Activated naive CD4-positive, alpha-beta T cell treated with anti-CD3 and anti-CD28 coated beads, Interleukin-2, amount 50 U/mL, for 72 hours (primary cell): Measurements from ENCODE around the gene SNX32. TPM values are rescaled to one million over a fixed set of nuclear protein-coding genes. Genes with fewer than 3 reads are reported as not detected.
A peak's percentile ranks its signal among the peaks of the same experiment; 100 is the strongest.

Experiments used
- ATAC-seq, 2 donors: fragments of 150-1000 bp; cut with Tn5 transposase; 2 replicates each; pipeline ENCODE4 v1.10.0; 2021; ENCODE audit warnings: mild to moderate bottlenecking in 2 of 2, moderate library complexity in 2 of 2
- DNase-seq, 2 donors: peaks; one replicate each; pipeline ENCODE4 v3.0.0; 2021 to 2022; ENCODE audit warnings: low spot score in 2 of 2
- H3K27ac Mint-ChIP-seq, 2 donors: one replicate each; pipeline ENCODE4 v1.8.0; 2022; ENCODE audit warnings: mild to moderate bottlenecking in 2 of 2, mixed read lengths in 2 of 2
- H3K36me3 Mint-ChIP-seq, 2 donors: one replicate each; pipeline ENCODE4 v1.8.0; 2022; ENCODE audit warnings: mixed read lengths in 2 of 2
- H3K9me3 Mint-ChIP-seq, 2 donors: one replicate each; pipeline ENCODE4 v1.8.0; 2022; ENCODE audit warnings: mixed read lengths in 2 of 2
- total RNA-seq, 2 donors: library from RNA; stranded (reverse); gene quantifications; one replicate each; pipeline ENCODE4 v1.2.3, GENCODE V29; 2022

Gene SNX32
- total RNA-seq, 2 donors from 2014 or later: 3.8 to 5.0 TPM

DNA sequence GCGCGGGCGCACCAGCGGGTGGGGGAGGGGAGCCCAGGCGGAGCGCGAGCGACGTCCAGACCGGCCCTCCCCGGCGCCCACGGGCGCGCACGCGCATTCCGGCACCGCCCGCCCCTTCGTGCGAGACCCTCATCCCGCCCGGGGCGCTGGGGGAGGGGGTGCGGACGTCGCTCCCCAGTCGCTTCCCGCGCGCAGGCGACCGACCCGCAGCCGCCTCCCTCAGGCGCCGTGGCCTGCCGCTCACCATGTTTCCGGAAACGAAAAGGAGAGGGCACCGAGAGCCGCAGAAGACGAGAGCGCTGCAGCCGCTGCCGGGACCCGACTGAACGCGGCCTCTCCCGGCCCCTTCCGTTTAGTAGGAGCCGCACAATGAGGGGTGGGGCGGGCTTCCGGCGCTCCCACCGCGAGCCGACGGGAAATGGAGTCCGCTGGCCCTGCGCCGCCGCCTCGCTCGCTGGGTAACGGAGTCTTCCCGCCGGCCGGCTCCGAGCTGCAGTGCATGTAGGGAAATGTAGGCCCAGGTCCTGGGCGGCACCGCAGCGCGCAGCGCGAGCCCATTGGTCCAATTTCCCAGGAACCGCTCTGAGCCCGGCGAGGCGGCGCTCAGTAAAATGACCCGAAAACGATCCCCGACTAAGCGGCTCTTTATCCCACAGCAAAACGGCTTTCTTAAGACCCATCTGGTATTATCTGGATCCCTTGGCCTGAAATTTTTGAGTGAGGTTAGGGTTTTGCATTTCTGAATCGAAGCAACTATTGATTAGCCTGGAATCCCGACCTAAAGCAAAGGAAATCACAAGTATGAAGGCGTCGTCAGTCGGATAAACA is 24.3 kb downstream of the SNX32 start, which contains the start of gene CFL1:
TSS of gene CFL1 (minus strand) at position 328 of the 828 bp plus-strand sequence. CDS start at position 247, 81 bp downstream.
- peak; percentile 96 to 97 for DNase-seq
- H3K36me3 Mint-ChIP-seq: peaks cover 61 to 68% of the 10 kb centered on the region in 2 donors
- peak; percentile 61 to 71 for ATAC-seq
- H3K9me3 Mint-ChIP-seq: no peaks in the 10 kb centered on the region
- H3K27ac Mint-ChIP-seq: peak within 1 kb of the TSS; percentile 92 to 97

DNA sequence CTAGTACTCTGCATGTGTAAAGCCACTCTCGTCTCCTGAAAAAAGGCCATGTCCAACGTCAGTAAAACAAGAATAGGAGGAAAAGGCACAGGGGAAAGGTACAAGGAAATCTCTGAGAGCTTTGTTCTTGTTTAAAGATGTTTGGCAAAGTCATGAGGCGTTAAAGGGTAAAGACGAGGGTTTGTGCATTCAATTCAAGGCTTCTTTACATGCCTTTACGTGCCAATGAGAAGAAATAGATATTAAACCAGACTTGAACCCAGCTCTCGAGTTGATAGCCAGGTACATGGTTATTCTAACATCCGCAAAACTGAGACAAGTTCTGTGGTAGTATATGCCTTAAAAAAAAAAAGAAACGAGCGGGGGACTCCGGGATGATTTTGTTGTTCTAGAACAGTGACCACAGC is 24.9 kb downstream of the SNX32 start:
- peaks cover 55 to 67% of the 10 kb centered on the region in 2 donors for H3K36me3 Mint-ChIP-seq
- DNase-seq (no peak), ATAC-seq (no peak)
- no peaks in the 10 kb centered on the region for H3K9me3 Mint-ChIP-seq
- H3K27ac Mint-ChIP-seq: peak overlapping the region; percentile 92 to 97

DNA sequence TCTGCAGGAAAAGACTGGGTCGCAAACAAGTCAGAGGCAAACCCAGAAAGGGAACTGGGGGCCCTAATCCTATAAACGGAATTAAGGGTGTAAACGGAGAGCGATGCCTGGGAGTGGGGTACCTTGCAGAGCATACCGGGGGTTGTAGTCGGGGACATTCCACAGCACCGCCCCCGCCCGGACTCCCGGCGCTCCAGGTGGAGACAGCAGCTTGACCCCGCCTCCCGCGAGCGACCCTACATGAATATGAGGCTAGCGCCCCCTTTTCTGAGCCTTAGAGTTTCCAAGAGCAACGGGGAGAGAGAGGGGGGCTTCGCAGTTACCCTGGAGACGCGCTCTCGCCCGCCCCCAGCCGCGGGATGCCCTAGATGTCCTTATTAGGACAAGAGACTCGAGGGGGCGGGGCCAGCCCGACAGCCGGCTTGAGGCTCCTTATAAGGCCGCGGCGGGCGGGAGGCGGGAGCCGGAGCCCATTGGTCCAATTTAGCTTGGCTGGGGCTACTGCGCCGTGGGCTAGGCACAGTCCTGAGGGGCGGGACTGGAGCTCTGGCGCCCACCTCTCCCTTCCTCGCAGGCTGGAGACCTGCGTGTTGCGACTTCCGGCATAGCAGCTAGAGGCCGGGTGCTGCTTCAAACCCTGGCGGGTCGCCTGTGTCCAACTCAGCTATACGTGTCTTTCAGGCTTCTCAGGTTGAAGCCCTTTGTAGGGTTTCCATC is 25.5 kb downstream of the SNX32 start:
- peak; percentile 96 to 98 for DNase-seq

DNA sequence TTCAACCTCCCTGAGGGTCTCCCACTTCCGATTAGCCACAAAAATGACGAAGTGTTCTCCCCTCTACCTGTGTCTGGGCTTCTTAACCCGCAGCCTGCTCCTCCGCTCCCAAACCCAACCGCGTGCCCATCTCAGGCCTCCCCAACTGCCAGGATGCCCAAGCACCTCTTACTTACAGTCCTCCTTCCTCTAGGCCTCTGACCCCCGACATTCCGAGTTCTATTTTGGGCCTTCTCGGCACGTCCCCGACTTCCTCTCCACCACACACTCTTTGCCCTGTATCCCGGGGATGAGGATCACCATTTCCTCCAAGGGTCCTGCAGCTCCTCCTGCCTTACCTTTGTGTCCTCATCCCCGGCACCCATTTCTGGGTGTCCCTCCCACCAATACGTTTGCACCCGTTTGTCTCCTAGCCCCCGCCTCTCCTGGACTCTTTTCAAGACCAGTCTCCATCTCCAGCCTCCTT is 26.1 kb downstream of the SNX32 start:
- peak overlapping the region; percentile 92 to 99 for H3K27ac Mint-ChIP-seq
- DNase-seq: no peak
- peak; percentile 0 to 4 for ATAC-seq
- peaks cover 43 to 55% of the 10 kb centered on the region in 2 donors for H3K36me3 Mint-ChIP-seq
- no peaks in the 10 kb centered on the region for H3K9me3 Mint-ChIP-seq

More for the DNA sequence above, 25.5 kb downstream of the SNX32 start:
- peaks cover 49 to 61% of the 10 kb centered on the region in 2 donors for H3K36me3 Mint-ChIP-seq
- ATAC-seq: peak; percentile 71 to 78
- H3K27ac Mint-ChIP-seq: peak overlapping the region; percentile 92 to 99
- H3K9me3 Mint-ChIP-seq: no peaks in the 10 kb centered on the region

DNA sequence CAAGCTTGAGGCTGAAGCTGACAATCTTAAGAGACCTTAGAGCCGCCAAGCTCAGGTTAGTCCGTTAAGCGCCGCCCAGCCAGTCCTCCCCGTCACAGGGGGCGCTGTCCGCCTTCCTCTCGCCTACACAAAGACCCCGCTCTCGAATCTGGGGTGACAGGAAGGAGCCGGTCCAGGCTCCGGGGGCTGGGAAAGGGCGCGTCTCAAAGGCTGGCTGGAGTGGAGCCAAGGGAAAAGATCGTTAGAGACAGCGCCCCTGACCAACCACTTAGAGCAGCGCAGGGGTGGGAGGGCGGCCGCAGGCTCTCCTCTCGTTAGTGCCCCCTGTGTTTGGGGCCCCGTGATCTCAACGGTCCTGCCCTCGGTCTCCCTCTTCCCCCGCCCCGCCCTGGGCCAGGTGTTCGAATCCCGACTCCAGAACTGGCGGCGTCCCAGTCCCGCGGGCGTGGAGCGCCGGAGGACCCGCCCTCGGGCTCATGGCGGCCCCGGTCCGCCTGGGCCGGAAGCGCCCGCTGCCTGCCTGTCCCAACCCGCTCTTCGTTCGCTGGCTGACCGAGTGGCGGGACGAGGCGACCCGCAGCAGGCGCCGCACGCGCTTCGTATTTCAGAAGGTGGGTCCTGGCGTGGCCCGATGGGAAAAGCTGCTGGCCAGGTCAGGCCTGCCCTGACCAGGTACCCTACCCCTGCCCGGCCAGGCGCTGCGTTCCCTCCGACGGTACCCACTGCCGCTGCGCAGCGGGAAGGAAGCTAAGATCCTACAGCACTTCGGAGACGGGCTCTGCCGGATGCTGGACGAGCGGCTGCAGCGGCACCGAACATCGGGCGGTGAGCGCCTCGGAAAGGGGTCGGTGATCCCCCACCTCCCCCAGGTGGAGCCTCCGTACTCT is 26.8 kb downstream of the SNX32 start, which contains the start of gene MUS81:
TSS of gene MUS81 (plus strand) at position 156 of the 887 bp plus-strand sequence. CDS start at position 477, 321 bp downstream.
- Mint-ChIP-seq H3K36me3 (peaks cover 42 to 51% of the 10 kb centered on the region in 2 donors), H3K27ac (peak within 1 kb of the TSS; percentile 92 to 99), H3K9me3 (no peaks in the 10 kb centered on the region)
- DNase-seq (peak; percentile 90 to 98), ATAC-seq (peak; percentile 42)

DNA sequence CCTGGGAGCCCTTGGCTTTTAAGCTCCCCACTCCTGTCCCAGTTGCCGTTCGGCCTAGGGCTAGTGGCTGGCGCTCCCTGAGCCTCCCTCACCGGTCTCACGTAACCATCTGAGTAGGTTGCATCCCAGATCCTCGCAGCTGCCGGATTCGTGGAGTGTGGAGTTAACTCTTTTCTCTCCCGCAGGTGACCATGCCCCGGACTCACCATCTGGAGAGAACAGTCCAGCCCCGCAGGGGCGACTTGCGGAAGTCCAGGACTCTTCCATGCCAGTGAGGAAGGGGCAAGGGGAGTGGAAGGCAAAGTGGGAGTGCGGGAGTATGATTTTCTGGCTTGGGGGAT is 27.4 kb downstream of the SNX32 start:
- H3K27ac Mint-ChIP-seq: peak overlapping the region; percentile 88 to 92
- H3K36me3 Mint-ChIP-seq: peaks cover 37 to 45% of the 10 kb centered on the region in 2 donors
- no peaks in the 10 kb centered on the region for H3K9me3 Mint-ChIP-seq
- ATAC-seq (no peak), DNase-seq (no peak)

DNA sequence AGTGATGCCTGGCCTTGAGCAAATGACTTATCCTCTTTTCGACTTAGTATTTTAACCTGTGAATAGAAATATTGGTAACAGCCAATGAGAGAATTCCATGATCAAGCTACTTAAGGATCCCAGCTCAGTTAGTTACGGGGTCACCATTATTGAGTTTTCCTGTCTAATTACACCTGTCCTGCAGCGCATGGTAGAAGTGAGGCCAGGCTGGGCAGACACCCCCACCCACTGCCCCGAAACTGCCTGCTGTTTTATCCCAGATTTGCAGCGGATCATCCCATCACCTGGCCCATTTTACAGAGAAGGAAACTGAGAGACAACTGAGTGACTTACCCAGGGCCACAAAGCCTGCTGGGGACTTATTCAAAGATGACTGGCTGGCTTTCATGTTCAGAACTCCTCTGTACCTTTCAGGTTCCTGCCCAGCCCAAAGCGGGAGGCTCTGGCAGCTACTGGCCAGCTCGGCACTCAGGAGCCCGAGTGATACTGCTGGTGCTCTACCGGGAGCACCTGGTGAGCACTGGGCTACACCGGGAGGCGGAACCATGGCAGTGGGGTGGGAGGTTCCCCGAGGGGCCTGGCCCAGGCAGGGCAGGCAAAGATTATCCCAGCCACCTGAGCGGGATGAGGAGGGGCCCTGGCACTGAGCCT is 27.9 kb downstream of the SNX32 start:
- peaks cover 32 to 40% of the 10 kb centered on the region in 2 donors for H3K36me3 Mint-ChIP-seq
- peak overlapping the region; percentile 88 to 92 for H3K27ac Mint-ChIP-seq
- no peaks in the 10 kb centered on the region for H3K9me3 Mint-ChIP-seq
- ATAC-seq (no peak), DNase-seq (peak in 1 of 2 donors; percentile 56)

DNA sequence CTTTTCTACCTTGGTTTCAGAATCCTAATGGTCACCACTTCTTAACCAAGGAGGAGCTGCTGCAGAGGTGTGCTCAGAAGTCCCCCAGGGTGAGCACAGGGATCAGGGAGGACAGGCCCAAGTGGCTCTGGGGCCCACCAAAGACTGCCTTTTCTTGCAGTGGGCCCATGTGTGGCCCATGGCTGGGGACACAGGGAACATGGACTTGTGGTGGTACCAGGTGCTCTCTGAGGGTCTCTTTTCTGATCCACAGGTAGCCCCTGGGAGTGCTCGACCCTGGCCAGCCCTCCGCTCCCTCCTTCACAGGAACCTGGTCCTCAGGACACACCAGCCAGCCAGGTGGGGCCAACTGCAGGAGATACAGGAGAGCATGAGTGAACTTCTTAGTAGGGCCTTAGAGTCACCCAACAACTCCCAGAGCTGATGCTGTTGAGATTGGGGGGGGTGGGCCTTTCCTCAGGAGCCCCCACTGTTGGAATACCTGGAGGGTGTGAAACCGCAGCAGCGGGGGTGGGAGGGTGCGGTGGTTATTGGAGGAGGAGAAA is 28.5 kb downstream of the SNX32 start:
- ATAC-seq: no peak
- H3K36me3 Mint-ChIP-seq: peaks cover 26 to 39% of the 10 kb centered on the region in 2 donors
- DNase-seq: peak in 1 of 2 donors; percentile 50
- H3K27ac Mint-ChIP-seq: peak overlapping the region in 1 of 2 donors; percentile 92
- H3K9me3 Mint-ChIP-seq: no peaks in the 10 kb centered on the region

DNA sequence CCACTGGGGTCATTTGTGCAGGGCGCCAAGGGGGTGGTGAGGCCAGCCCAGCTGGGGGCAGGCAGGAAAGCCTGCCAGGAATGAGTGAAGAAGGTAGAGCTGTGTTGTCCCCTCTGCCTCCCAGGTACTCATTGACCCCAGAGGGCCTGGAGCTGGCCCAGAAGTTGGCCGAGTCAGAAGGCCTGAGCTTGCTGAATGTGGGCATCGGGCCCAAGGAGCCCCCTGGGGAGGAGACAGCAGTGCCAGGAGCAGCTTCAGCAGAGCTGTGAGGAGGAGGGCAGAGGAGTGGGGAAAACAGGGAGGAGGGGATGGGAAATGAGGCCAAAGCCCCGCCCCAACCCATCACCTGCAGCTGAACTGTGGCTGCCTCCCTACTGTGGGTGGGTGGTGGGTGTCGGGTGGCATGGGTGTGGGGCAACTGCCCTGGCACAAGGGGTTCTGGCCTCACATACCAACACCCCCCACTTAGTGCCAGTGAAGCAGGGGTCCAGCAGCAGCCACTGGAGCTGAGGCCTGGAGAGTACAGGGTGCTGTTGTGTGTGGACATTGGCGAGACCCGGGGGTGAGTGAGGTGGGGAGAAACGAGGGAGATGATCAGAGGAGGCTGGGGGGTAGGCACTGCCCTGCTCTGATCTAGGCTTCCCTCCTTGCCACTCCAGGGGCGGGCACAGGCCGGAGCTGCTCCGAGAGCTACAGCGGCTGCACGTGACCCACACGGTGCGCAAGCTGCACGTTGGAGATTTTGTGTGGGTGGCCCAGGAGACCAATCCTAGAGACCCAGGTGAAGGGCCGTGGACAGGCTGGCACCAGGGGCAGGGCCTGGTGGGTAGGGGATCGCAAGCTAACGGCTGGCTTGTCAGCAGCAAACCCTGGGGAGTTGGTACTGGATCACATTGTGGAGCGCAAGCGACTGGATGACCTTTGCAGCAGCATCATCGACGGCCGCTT is 29.5 kb downstream of the SNX32 start:
- ATAC-seq: no peak
- Mint-ChIP-seq H3K36me3 (peaks cover 25 to 39% of the 10 kb centered on the region in 2 donors), H3K9me3 (no peaks in the 10 kb centered on the region), H3K27ac (peak overlapping the region; percentile 83 to 92)
- peak in 1 of 2 donors; percentile 53 for DNase-seq

DNA sequence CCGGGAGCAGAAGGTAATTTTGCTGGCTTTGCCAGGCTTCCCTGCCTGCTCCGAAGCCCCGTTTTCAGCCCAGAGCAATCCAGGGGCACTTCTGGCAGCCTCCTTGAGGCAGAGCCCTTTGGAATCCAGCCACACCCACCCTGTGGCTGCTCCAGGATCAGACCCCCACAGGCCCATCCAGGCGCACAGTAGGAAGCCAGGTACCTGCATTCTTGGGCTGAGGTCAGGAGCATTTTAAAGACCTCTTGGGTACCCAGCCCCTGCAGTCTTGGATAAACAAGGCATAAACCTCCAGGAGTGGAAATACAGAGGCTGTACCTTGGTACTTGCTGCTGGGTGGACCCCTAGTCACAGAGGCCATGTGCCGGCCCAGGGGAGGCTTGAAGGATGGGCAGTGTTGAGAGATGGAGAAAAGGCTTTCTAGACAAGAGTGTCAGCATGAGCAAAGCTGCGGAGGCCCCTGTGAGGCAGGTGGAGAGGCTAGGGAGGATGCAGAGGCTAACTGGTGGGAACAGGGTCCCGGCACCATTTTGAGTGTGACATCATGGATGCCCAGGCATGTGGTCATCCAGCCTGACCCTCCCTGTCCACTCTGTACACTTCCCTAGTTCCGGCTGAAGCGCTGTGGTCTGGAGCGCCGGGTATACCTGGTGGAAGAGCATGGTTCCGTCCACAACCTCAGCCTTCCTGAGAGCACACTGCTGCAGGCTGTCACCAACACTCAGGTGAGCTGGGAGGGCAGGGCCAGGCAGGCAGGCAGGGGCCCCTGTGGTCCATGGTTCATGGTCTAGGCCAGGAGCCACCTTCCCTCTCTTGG is 30.3 kb downstream of the SNX32 start:
- no peak for ATAC-seq
- Mint-ChIP-seq H3K9me3 (no peaks in the 10 kb centered on the region), H3K36me3 (peaks cover 20 to 36% of the 10 kb centered on the region in 2 donors), H3K27ac (no peak overlapping the region)
- peak in 1 of 2 donors; percentile 53 for DNase-seq

DNA sequence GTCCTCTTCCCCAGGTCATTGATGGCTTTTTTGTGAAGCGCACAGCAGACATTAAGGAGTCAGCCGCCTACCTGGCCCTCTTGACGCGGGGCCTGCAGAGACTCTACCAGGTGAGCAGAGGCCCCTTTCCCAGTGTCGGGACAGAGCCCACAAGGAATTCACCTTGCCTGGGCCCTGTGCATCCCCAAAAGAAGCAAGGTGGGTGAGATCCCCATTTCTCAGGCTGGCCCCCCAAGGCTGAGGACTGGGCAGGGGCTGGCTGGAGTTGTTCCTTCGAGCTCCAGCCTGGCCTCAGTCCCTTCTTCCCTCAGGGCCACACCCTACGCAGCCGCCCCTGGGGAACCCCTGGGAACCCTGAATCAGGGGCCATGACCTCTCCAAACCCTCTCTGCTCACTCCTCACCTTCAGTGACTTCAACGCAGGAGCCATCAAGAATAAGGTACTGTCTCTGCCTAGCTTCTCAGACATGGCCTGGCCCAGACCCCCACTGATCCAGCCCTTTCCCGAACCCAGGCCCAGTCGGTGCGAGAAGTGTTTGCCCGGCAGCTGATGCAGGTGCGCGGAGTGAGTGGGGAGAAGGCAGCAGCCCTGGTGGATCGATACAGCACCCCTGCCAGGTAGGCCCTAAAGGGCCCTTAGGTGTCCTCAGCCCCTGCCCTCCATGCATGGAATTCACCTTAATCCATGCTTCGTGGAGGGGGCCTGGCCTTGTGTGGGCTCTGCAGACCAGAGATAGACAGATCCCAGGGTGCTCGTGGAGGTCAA is 31.1 kb downstream of the SNX32 start:
- DNase-seq: peak in 1 of 2 donors; percentile 53
- peak overlapping the region in 1 of 2 donors; percentile 44 for H3K27ac Mint-ChIP-seq
- ATAC-seq: no peak
- peaks cover 19 to 34% of the 10 kb centered on the region in 2 donors for H3K36me3 Mint-ChIP-seq
- no peaks in the 10 kb centered on the region for H3K9me3 Mint-ChIP-seq

DNA sequence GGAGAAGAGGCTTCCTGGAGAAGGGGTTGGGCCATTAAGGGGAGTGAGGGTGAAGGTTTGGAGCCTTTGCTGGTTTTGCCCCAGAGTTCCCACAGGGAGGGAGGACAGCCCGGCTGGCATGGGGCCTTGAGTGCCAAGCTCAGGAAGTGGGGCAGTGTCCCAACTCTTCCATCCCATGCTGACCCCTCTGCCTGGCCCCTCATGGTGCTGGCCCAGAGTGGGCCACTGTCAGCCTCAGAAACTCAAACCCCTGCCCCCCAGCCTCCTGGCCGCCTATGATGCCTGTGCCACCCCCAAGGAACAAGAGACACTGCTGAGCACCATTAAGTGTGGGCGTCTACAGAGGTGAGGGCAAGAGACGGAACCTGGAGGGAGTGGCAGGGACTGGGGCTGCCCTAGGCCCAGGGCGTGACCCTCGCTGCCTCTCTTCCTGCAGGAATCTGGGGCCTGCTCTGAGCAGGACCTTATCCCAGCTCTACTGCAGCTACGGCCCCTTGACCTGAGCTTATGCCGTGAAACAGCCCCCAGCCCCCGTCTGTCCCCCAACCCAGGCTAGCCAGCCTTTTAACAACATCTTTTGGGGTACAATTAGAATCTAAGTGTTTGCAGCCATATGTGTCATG is 31.9 kb downstream of the SNX32 start:
- no peak for DNase-seq
- no peak for ATAC-seq
- Mint-ChIP-seq H3K9me3 (no peaks in the 10 kb centered on the region), H3K27ac (no peak overlapping the region), H3K36me3 (peaks cover 12 to 26% of the 10 kb centered on the region in 2 donors)
